ENCODE data around the gene WRAP53.
A peak's percentile ranks its signal among the peaks of the same experiment; 100 is the strongest.

The WRAP53 gene

DNA sequence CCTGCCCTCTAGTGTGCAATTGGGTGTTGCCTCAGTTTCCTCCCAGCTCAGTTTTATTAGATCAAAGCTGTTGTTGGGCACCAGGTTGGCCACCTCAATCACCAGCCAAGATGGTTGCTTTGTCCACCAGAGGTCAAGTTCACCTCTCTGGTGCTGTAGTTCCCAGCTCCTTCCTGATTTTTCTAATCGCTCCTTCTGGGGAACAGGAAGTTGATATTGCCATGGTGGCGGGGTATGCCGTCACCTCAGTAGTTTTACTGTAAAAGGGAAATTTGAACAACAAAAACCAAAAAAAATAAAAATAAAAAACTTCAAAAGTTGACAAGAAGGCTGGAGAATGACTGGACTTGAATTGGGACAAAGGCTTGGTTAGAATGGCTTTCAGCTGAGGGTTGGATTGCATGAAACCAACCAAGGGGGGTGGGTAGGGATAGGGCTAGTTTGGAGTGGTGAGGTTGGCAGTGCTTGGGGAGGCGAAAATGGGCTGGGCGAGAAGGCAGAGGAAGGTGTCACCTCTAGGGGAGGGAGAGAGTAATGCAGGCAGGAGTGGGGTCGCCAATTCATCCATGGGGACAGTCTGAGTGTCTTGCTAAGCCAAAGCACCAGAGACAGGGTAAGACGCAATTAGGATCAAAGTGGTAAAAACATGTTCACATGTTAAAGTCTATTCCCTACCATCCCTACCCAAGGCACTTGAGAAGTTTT, 22.9 kb downstream of the WRAP53 start:
- Mint-ChIP-seq H3K4me1 (ENCODE audit: low read depth) (peaks cover 13% of the 10 kb centered on the region), H3K4me3 (no peak overlapping the region), H3K27me3 (ENCODE audit: low read depth) (peaks cover 56% of the 10 kb centered on the region), H3K9me3 (no peaks in the 10 kb centered on the region), H3K27ac (no peak overlapping the region), H3K36me3 (ENCODE audit: low read depth) (peaks cover under 1% of the 10 kb centered on the region)

DNA sequence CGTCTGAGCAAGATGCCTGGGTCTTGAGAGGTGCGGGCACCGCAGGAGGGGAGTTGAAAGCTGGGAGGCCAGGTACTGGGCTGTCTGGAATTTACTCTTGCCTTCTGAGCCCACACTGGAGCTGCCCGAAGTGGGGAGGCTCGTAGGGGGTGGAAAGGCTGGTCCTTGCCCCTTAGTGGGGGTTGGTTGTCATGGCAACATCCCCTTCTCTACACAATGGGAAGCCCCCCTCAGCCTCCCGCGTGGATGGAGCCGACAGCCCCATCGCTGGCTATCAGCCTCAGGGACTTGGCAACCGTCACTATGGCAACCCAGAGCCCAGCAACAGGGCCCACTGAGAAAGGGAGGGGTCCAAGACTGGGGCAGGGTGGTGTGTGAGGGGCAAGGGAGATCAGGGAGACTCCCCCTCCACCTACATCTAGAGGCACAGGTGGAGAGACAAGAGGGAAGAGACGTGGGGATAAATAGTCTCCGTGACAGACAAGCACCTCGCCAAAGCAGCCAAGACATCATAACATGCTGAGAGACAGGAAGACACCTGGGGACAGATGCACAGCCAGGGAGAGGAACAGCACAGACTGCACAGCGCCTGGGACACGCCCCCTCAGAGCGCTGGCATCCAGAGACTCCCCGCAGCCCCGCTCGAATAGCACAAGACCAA, 24.0 kb downstream of the WRAP53 start:
- peaks cover 56% of the 10 kb centered on the region for H3K27me3 Mint-ChIP-seq (ENCODE audit: low read depth)
- H3K36me3 Mint-ChIP-seq (ENCODE audit: low read depth) = no peaks in the 10 kb centered on the region
- H3K27ac Mint-ChIP-seq = no peak overlapping the region
- H3K4me3 Mint-ChIP-seq = no peak overlapping the region
- no peaks in the 10 kb centered on the region for H3K9me3 Mint-ChIP-seq
- peaks cover 13% of the 10 kb centered on the region for H3K4me1 Mint-ChIP-seq (ENCODE audit: low read depth)

- no peaks in the 10 kb centered on the region for H3K9me3 Mint-ChIP-seq
- H3K4me1 Mint-ChIP-seq (ENCODE audit: low read depth) = peaks cover 23% of the 10 kb centered on the region
- no peak overlapping the region for H3K27ac Mint-ChIP-seq
These were observed 25.5 kb downstream of the WRAP53 start for GRCh38 chr17:7713782-7714181.

GRCh38 chr17:7714721-7715594, 26.7 kb downstream of the WRAP53 start:
- peaks cover 73% of the 10 kb centered on the region for H3K27me3 Mint-ChIP-seq (ENCODE audit: low read depth)
- H3K36me3 Mint-ChIP-seq (ENCODE audit: low read depth) = no peaks in the 10 kb centered on the region
- H3K4me1 Mint-ChIP-seq (ENCODE audit: low read depth) = peaks cover 22% of the 10 kb centered on the region

More at GRCh38 chr17:7713782-7714181, 25.5 kb downstream of the WRAP53 start:
- no peaks in the 10 kb centered on the region for H3K36me3 Mint-ChIP-seq (ENCODE audit: low read depth)
- no peak overlapping the region for H3K4me3 Mint-ChIP-seq
- peaks cover 62% of the 10 kb centered on the region for H3K27me3 Mint-ChIP-seq (ENCODE audit: low read depth)

GRCh38 chr17:7715936-7716886, 27.9 kb downstream of the WRAP53 start:
- no peak overlapping the region for H3K27ac Mint-ChIP-seq
- H3K4me3 Mint-ChIP-seq = no peak overlapping the region
- peaks cover 81% of the 10 kb centered on the region for H3K27me3 Mint-ChIP-seq (ENCODE audit: low read depth)
- no peaks in the 10 kb centered on the region for H3K9me3 Mint-ChIP-seq
- peaks cover 12% of the 10 kb centered on the region for H3K4me1 Mint-ChIP-seq (ENCODE audit: low read depth)
- no peaks in the 10 kb centered on the region for H3K36me3 Mint-ChIP-seq (ENCODE audit: low read depth)

More at GRCh38 chr17:7714721-7715594, 26.7 kb downstream of the WRAP53 start:
- Mint-ChIP-seq H3K27ac (no peak overlapping the region), H3K4me3 (no peak overlapping the region), H3K9me3 (no peaks in the 10 kb centered on the region)

- Mint-ChIP-seq H3K9me3 (no peaks in the 10 kb centered on the region), H3K27ac (no peak within 1 kb of the TSS), H3K27me3 (ENCODE audit: low read depth) (peaks cover 81% of the 10 kb centered on the region), H3K4me1 (ENCODE audit: low read depth) (peaks cover 11% of the 10 kb centered on the region), H3K36me3 (ENCODE audit: low read depth) (no peaks in the 10 kb centered on the region), H3K4me3 (peak within 1 kb of the TSS; percentile 79)
These were observed 28.9 kb downstream of the WRAP53 start, which contains the start of gene DNAH2 for GRCh38 chr17:7716901-7717755. DNAH2 (plus strand) TSS chr17:7717744; CDS start chr17:7719735, 1,991 bp downstream.

DNA sequence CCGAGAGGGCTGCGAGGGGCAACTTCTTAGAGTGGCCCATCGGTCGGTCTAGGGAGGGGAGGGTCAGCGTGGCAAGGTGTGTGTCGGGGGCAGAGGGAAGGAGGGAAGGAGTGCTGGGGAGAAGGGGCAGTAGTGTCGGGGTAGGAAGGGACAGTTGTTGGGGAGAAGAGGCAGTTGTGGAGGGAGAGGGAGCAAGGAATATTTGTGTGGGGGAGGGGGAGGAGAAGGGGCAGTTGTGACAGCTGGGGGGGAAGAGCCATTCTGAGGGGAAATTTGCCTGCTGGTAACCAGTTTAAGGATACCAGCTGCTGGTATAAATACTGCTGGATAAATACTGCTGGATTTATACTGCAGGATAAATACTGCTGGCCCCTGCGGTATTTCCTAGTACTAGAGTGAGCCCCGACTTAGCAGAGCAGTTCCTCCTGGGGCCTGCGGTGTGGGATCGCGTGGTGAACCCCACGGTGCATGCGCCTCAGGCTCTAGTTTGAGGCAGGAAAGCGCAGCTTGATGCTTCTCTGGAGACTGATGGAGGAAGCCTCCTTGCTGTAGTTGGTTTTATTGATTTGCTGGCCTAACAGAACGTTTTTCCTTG, 29.6 kb downstream of the WRAP53 start:
- H3K4me3 Mint-ChIP-seq = peak overlapping the region; percentile 71
- H3K4me1 Mint-ChIP-seq (ENCODE audit: low read depth) = peaks cover 11% of the 10 kb centered on the region
- no peak overlapping the region for H3K27ac Mint-ChIP-seq
- no peaks in the 10 kb centered on the region for H3K9me3 Mint-ChIP-seq
- H3K27me3 Mint-ChIP-seq (ENCODE audit: low read depth) = peaks cover 78% of the 10 kb centered on the region
- H3K36me3 Mint-ChIP-seq (ENCODE audit: low read depth) = no peaks in the 10 kb centered on the region

DNA sequence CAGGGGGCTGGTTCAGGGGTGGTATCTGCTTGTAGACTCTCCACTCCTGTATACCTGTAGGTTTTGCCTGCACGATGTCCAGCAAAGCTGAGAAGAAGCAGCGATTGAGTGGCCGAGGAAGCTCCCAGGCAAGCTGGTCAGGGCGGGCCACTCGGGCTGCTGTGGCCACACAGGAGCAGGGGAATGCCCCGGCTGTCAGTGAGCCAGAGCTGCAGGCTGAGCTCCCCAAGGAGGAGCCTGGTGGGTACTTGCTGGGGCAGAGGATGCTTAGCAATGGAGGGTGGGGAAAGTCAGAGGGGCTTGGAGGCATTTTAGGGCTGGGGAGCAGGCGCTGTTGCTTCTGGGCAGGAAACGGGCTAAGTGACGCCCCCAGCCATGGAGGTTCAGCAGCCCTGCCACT, 31.4 kb downstream of the WRAP53 start:
- Mint-ChIP-seq H3K4me1 (ENCODE audit: low read depth) (peaks cover 9% of the 10 kb centered on the region), H3K27ac (no peak overlapping the region), H3K9me3 (no peaks in the 10 kb centered on the region), H3K27me3 (ENCODE audit: low read depth) (peaks cover 71% of the 10 kb centered on the region), H3K4me3 (no peak overlapping the region), H3K36me3 (ENCODE audit: low read depth) (no peaks in the 10 kb centered on the region)

- Mint-ChIP-seq H3K36me3 (ENCODE audit: low read depth) (no peaks in the 10 kb centered on the region), H3K9me3 (no peaks in the 10 kb centered on the region), H3K4me1 (ENCODE audit: low read depth) (peaks cover 9% of the 10 kb centered on the region), H3K27ac (no peak overlapping the region), H3K27me3 (ENCODE audit: low read depth) (peaks cover 70% of the 10 kb centered on the region), H3K4me3 (no peak overlapping the region)
These were observed 31.8 kb downstream of the WRAP53 start for GRCh38 chr17:7720125-7720524.

GRCh38 chr17:7721612-7722011, 33.3 kb downstream of the WRAP53 start:
- H3K4me3 Mint-ChIP-seq = no peak overlapping the region
- no peak overlapping the region for H3K27ac Mint-ChIP-seq
- H3K4me1 Mint-ChIP-seq (ENCODE audit: low read depth) = peaks cover 9% of the 10 kb centered on the region
- no peaks in the 10 kb centered on the region for H3K9me3 Mint-ChIP-seq
- H3K27me3 Mint-ChIP-seq (ENCODE audit: low read depth) = peaks cover 58% of the 10 kb centered on the region
- H3K36me3 Mint-ChIP-seq (ENCODE audit: low read depth) = no peaks in the 10 kb centered on the region

GRCh38 chr17:7727886-7728285, 39.6 kb downstream of the WRAP53 start:
- Mint-ChIP-seq H3K4me3 (no peak overlapping the region), H3K9me3 (no peaks in the 10 kb centered on the region), H3K27ac (no peak overlapping the region), H3K27me3 (ENCODE audit: low read depth) (peaks cover 38% of the 10 kb centered on the region), H3K36me3 (ENCODE audit: low read depth) (no peaks in the 10 kb centered on the region), H3K4me1 (ENCODE audit: low read depth) (no peaks in the 10 kb centered on the region)

DNA sequence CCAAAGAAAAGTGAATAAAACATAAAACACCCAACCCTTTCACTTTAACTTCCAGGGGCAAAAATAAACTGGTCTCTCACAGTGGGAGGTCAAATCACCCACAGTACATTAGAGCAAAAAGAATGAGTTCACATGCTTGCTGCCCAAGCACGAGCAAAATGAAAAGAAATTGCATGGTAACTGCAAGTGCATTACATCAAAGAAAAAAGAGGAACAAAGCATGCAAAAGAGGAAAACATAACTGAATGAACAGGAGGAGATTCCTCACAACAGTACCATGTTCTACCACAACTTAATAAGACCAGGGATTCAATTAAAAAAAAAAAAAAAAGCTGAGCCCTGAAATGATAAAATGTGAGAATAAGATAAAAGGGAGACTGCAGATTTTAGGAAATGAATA, 41.5 kb downstream of the WRAP53 start:
- no peaks in the 10 kb centered on the region for H3K36me3 Mint-ChIP-seq (ENCODE audit: low read depth)
- H3K9me3 Mint-ChIP-seq = no peaks in the 10 kb centered on the region
- no peaks in the 10 kb centered on the region for H3K4me1 Mint-ChIP-seq (ENCODE audit: low read depth)
- H3K27me3 Mint-ChIP-seq (ENCODE audit: low read depth) = peaks cover 31% of the 10 kb centered on the region
- no peak overlapping the region for H3K4me3 Mint-ChIP-seq
- H3K27ac Mint-ChIP-seq = no peak overlapping the region

Data from T-helper 1 cell treated with Interleukin-12 subunit alpha and Interleukin-12 subunit beta and Interleukin-4 antibody, amounts not matched to agents 30 μg/mL and 1 μg/mL, for 36 hours (primary cell).